ENCODE results near the gene FBXO41. TPM values are rescaled to one million over a fixed set of nuclear protein-coding genes. Genes with fewer than 3 reads are reported as not detected.

Gene FBXO41
- total and polyA plus RNA-seq, 12 donors = 0.12 to 1.8 (median 0.68) TPM

DNA sequence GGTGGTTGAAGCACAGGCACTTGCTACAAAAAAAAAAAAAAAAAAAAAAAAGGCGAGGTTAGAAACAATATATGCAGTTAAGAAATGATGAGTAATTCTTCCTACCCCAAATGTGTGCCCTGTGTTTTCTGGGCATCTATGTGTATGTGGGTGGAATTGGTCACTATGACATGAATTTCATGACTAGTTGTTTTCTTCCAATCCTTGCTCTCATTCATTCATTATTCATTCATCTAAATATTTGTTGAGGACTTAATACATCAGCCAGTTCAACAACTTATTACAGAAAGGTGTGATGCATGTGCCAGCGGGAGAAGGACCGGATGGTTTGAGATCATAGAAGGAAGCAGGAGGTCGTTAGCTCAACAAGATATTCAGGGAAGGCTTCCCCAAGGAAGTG is 17.4 kb upstream of the FBXO41 start:
- TF ChIP-seq, protein P1, sequence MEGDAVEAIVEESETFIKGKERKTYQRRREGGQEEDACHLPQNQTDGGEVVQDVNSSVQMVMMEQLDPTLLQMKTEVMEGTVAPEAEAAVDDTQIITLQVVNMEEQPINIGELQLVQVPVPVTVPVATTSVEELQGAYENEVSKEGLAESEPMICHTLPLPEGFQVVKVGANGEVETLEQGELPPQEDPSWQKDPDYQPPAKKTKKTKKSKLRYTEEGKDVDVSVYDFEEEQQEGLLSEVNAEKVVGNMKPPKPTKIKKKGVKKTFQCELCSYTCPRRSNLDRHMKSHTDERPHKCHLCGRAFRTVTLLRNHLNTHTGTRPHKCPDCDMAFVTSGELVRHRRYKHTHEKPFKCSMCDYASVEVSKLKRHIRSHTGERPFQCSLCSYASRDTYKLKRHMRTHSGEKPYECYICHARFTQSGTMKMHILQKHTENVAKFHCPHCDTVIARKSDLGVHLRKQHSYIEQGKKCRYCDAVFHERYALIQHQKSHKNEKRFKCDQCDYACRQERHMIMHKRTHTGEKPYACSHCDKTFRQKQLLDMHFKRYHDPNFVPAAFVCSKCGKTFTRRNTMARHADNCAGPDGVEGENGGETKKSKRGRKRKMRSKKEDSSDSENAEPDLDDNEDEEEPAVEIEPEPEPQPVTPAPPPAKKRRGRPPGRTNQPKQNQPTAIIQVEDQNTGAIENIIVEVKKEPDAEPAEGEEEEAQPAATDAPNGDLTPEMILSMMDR (IDR thresholded peaks at IDR 0.05) = no peak
- no peaks in the 10 kb centered on the region for H3K9me3 ChIP-seq
- DNase-seq (no peak), ATAC-seq (no peak)
- peaks cover 0 to 77% (median 27%) of the 10 kb centered on the region in 7 donors for H3K27me3 ChIP-seq
- no peak overlapping the region for H3K27ac ChIP-seq
- no peaks in the 10 kb centered on the region for H3K36me3 ChIP-seq
- WGBS, 2 donors = 61 to 68% methylated on average over 4 of the region's 4 CpGs
- intact Hi-C loops (cut with DNase I) = no loop called here
- H3K4me3 ChIP-seq = no peak overlapping the region
- H3K4me1 ChIP-seq = no peaks in the 10 kb centered on the region

DNA sequence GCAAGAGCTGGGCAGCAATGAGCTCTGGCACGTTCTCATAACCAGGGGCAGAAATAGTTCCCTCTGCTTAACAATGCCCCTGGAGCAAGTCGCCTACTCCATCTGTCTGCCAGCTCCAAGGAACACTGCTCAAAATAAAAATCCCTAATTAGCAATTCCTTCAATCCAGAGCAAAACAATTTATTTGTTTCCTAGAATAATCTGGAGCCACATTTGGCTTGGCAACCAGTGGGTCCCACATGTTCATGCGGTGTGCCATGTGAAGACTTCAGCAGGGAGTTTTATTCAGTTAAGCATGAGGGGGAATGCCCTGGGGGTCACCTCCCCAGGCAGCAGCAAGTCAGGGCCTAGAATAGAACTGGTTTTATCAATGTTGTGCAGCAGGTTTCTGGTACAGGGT is 16.6 kb upstream of the FBXO41 start:
- Histone ChIP-seq H3K4me3 (no peak overlapping the region), H3K4me1 (no peaks in the 10 kb centered on the region), H3K36me3 (no peaks in the 10 kb centered on the region), H3K9me3 (no peaks in the 10 kb centered on the region), H3K27ac (no peak overlapping the region), H3K27me3 (peaks cover 0 to 77% (median 34%) of the 10 kb centered on the region in 7 donors)
- DNase-seq (no peak), ATAC-seq (no peak)
- intact Hi-C loops (cut with DNase I) = no loop called here
- TF ChIP-seq, protein P1 (IDR thresholded peaks at IDR 0.05) = no peak
- 57 to 60% methylated on average over 3 of the region's 3 CpGs for WGBS, 2 donors

DNA sequence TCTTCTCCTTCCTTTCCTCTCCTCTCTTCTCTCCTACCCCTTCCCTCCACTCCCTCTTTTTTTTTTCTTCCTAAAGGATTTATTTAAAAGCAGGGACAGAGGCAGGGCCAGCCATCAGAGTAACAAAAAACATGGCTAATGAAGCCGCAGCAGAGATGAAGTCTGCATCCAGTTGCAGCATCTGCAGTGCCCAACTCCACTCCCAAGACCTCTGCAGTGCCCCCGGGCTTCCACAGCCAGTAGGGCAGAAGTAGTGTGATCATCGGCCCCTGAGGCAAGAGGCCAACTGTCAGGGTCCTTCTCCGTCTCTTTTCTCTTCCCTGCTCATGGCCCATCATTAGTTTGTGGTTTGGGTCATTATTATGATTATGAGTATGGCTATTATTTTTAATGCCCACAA is 13.3 kb upstream of the FBXO41 start:
- TF ChIP-seq, protein P1 (IDR thresholded peaks at IDR 0.05) = no peak
- Histone ChIP-seq H3K9me3 (peaks cover 0 to 3% (median 0%) of the 10 kb centered on the region in 11 donors), H3K4me3 (no peak overlapping the region), H3K4me1 (peaks cover 0 to 14% (median 8%) of the 10 kb centered on the region in 9 donors), H3K27me3 (peaks cover 14 to 83% (median 68%) of the 10 kb centered on the region in 7 donors), H3K27ac (no peak overlapping the region), H3K36me3 (no peaks in the 10 kb centered on the region)
- 60 to 73% methylated on average over 4 of the region's 4 CpGs for WGBS, 2 donors
- DNase-seq (no peak), ATAC-seq (no peak)
- intact Hi-C loops (cut with DNase I) = no loop called here

DNA sequence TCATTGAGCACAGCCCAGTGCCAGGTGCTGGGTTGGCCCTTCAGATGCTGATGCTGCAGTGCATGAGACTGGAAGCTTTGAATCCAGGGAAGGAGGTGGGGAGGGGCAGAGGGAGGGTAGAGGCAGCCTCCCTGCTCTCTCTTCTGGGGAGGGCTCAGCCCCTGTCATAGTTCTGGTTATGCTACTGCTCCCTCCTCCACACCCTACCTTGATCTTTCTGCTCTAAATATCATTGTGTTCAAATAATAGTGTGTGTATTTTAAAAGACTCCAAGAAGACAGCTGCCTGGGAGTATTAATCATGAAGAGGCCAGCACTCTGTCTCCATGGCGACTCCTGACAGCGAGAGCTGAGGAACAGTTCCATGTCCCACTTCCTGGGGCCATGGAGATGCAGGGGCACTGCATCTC is 12.9 kb upstream of the FBXO41 start:
- DNase-seq = no peak
- intact Hi-C loops (cut with DNase I) = no loop called here
- WGBS, 2 donors = 18 to 27% methylated on average over 2 of the region's 2 CpGs
- Histone ChIP-seq H3K9me3 (peaks cover 0 to 3% (median 0%) of the 10 kb centered on the region in 11 donors), H3K4me3 (no peak overlapping the region), H3K27ac (no peak overlapping the region), H3K4me1 (peaks cover 0 to 18% (median 9%) of the 10 kb centered on the region in 9 donors), H3K36me3 (no peaks in the 10 kb centered on the region), H3K27me3 (peaks cover 18 to 88% (median 72%) of the 10 kb centered on the region in 7 donors)
- TF ChIP-seq, protein P1 (IDR thresholded peaks at IDR 0.05) = no peak
- ATAC-seq = no peak

Data from heart right ventricle (tissue), 16 donors.